Measurements from ENCODE around the gene SMC1A.

The SMC1A gene

GRCh38 chrX:53340852-53341645 lies 81.4 kb downstream of the SMC1A start:
- DNase-seq (ENCODE audit: low read depth in 2 of 2): no peak

DNA sequence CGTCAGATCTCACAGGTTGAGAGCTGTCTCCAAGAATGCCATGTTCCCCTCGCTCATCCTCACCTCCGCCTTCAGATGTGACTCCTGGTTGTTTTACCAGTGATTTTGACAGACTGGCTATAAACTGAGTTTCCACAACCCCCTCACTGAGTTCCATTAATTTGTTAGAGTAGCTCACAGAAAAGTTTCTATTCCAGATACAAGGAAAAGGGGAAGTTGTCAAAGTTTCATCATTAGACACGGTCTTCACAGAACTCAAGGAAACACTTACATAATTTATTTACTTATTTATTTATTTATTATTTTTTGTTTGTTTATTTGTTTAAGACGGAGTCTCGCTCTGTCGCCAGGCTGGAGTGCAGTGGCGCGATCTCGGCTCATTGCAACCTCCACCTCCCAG lies 85.4 kb downstream of the SMC1A start:
- no peak for DNase-seq (ENCODE audit: low read depth in 2 of 2)

DNA sequence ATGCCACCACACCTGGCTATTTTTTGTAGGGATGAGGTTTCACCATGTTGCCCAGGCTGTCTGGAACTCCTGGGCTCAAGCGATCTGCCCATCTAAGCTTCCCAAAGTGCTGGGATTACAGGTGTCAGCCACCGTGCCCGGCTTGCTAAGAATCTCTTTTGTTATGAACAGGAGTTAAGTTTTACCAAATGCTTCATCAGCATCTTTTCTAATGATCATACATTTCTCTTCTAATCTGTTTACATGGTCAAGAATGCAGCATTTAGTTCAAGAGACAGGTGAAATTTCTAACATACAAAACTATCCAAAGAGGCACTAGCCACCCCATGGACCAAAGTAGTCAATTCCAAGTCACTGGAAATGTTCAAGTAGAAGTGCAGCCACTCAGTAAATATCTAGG lies 88.6 kb downstream of the SMC1A start:
- no peak for DNase-seq (ENCODE audit: low read depth in 2 of 2)

- no peak for DNase-seq (ENCODE audit: low read depth in 2 of 2)
These were observed 90.2 kb downstream of the SMC1A start for GRCh38 chrX:53332204-53332603.

- no peak for DNase-seq (ENCODE audit: low read depth in 2 of 2)
These were observed 92.1 kb downstream of the SMC1A start for GRCh38 chrX:53330331-53330730.

DNA sequence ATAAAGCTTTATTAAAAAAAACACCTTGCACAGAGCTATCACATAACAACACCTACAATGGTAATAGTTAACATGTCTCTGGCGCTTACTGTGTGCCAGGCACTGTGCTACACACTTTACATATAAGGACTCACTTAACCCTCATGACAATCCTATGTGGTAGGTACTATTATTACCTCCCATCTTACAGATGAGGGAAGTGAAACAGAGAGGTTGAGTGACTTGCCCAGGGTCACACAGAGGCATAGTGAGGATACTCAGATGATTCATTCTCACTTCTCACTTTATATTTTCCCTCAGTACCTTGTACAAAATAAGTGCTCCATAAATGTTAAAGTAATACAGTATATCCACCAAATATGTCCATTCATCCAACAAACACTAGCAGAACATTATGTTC lies 97.7 kb downstream of the SMC1A start:
- DNase-seq (ENCODE audit: low read depth in 2 of 2): no peak

All from stimulated activated CD4-positive, alpha-beta T cell treated with anti-CD3 and anti-CD28 coated beads, Interleukin-1b, Interleukin-23, amount 100 ng/mL, for 1 hour (primary cell).